Vagina (tissue), 2 donors: ENCODE results near the gene LRCH1.

Source experiments
- CTCF ChIP-seq, 3 experiments: fragments of 450-650 bp in 2 of 3; fragments of 200-600 bp in 1 of 3; sonication (generic) in 1 of 3; IDR thresholded peaks; one replicate each; pipeline ENCODE4 v1.5.1; 2017 to 2019; ENCODE audit warnings: antibody characterized with exemption in 3 of 3, mild to moderate bottlenecking in 2 of 3, moderate library complexity in 2 of 3
- POLR2A ChIP-seq, 2 donors: fragments of 450-650 bp; IDR thresholded peaks; one replicate each; pipeline ENCODE4 v1.6.1; 2017; ENCODE audit warnings: antibody characterized with exemption in 2 of 2, mild to moderate bottlenecking in 2 of 2, moderate library complexity in 2 of 2
- POLR2AphosphoS5 ChIP-seq, 2 donors: sonication (generic); formaldehyde crosslinking; IDR thresholded peaks; one replicate each; pipeline ENCODE4 v1.9.0; 2017; ENCODE audit warnings: antibody characterized with exemption in 2 of 2, mild to moderate bottlenecking in 2 of 2, low read depth in 1 of 2; ENCODE audit not compliant: insufficient read depth in 1 of 2

- TF ChIP-seq CTCF (IDR thresholded peaks at IDR 0.05) (no peak), POLR2AphosphoS5 (IDR thresholded peaks at IDR 0.05; ENCODE audit: insufficient read depth in 1 of 2, low read depth in 1 of 2) (no peak), POLR2A (IDR thresholded peaks at IDR 0.05) (no peak)
Measured at GRCh38 chr13:46598820-46599180, 45.8 kb downstream of the LRCH1 start.
